Activated T-cell treated with anti-CD3 and anti-CD28 coated beads, Interleukin-2, amount 50 U/mL, for 4 hours (primary cell): ENCODE results near the gene EI24. TPM values are rescaled to one million over a fixed set of nuclear protein-coding genes. Genes with fewer than 3 reads are reported as not detected.
"Not testable (repeated sequence)": the region's sequence is repeated elsewhere in the genome, so short reads cannot be mapped to it uniquely, and the experiment has no call there.

Experiments used
- ATAC-seq, 2 donors: fragments of 200-7000 bp; cut with Tn5 transposase; one replicate each; pipeline ENCODE4 v1.10.0; 2021
- DNase-seq: peaks from one replicate; pipeline ENCODE4 v3.0.0-alpha.2; 2020
- H3K27me3 Mint-ChIP-seq: one replicate; pipeline ENCODE4 v1.8.0; 2021; ENCODE audit warnings: low read depth, mixed read lengths
- H3K36me3 Mint-ChIP-seq: one replicate; pipeline ENCODE4 v1.8.0; 2022; ENCODE audit warnings: mixed read lengths; ENCODE audit not compliant: insufficient read depth
- H3K4me1 Mint-ChIP-seq: one replicate; pipeline ENCODE4 v1.8.0; 2021; ENCODE audit warnings: low read depth, mixed read lengths
- H3K4me3 Mint-ChIP-seq: one replicate; pipeline ENCODE4 v1.8.0; 2021; ENCODE audit warnings: mild to moderate bottlenecking, moderate library complexity, mixed read lengths
- H3K9me3 Mint-ChIP-seq: one replicate; pipeline ENCODE4 v1.8.0; 2021; ENCODE audit warnings: mixed read lengths
- total RNA-seq, 3 donors: library from RNA; stranded (reverse); gene quantifications; one replicate each; pipeline ENCODE4 v1.2.1, GENCODE V29; 2021

EI24 gene
- total RNA-seq, result 10 to 100 TPM; 53.8 to 61.9 (median 57.2) TPM

DNA sequence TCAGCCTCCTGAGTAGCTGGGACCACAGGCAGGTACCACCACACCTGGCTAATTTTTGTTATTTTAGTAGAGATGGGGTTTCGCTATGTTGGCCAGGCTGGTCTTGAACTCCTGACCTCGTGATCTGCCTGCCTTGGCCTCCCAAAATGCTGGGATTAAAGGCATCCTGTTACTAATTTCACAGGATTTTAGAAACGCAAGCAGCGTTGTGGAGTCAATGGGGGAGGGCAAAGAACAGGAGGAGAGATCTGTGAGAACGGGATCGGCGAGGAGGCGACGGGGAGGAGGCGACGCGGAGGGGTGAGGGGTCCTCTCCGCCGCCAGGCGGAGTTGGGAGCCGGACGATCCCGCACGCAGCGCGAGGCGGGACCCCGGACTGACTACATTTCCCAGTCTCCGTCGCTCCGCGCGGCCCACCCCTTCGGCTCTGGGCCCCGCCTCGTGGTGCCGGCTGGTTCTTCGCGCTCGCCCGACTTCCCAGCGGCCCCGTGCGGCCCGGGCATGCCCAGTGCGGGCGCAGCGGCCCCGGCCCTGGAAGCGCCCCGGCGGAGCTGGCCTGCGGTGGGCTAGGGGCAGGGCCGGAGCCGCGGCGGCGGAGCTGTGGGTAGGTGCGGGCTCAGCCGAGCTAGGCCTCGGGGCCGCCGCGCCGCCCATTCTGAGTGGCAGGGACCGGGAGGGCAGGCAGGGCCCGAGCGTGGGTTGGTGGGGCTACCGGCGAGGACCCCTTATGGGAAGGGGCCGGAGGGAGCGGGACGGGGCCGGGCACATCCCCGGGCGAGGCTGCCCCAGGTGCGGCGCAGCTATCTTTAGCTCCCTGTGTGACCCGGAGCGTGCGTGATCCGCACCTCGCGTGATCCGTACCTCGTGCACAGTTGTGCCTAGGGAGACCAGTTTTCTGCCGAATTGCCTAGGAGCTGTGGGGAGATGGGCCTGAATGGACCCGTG is at the start of gene EI24:
Gene EI24, plus strand, starts transcription at position 508 of the 945 bp plus-strand sequence. CDS start 3,051 bp downstream, outside the sequence.
- H3K36me3 Mint-ChIP-seq, result peaks cover 16% of the 10 kb centered on the region
- H3K9me3 Mint-ChIP-seq, result no peaks in the 10 kb centered on the region
- H3K4me3 Mint-ChIP-seq, result peak within 1 kb of the TSS; percentile 91
- DNase-seq (peak; percentile 86), ATAC-seq (peak; percentile 97 to 98)
- peaks cover 22% of the 10 kb centered on the region for H3K4me1 Mint-ChIP-seq
- H3K27me3 Mint-ChIP-seq, result no peaks in the 10 kb centered on the region

GRCh38 chr11:125519860-125520834 is 49.1 kb upstream of the EI24 start:
- no peak for ATAC-seq
- no peak for DNase-seq
- H3K4me3 Mint-ChIP-seq, result no peak overlapping the region
- H3K4me1 Mint-ChIP-seq, result peaks cover 10% of the 10 kb centered on the region
- peaks cover under 1% of the 10 kb centered on the region for H3K36me3 Mint-ChIP-seq
- H3K9me3 Mint-ChIP-seq, result peaks cover 4% of the 10 kb centered on the region
- no peaks in the 10 kb centered on the region for H3K27me3 Mint-ChIP-seq

DNA sequence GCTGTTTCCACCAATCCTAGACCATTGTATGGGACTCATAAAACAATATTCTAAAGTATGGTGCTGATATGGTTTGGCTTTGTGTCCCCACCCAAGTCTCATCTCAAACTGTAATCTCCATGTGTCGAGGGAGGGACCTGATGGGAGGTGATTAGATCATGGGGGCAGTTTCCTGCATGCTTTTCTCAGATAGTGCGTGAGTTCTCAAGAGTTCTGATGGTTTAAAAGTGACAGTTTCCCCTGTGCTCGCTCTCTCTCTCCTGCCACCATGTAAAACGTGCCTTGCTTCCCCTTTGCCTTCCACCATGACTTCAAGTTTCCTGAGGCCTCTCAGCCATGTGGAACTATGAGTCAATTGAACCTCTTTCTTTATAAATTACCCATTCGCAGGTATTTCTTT is 44.0 kb upstream of the EI24 start:
- H3K36me3 Mint-ChIP-seq, result peaks cover 4% of the 10 kb centered on the region
- H3K9me3 Mint-ChIP-seq, result peaks cover 5% of the 10 kb centered on the region
- no peak overlapping the region for H3K4me3 Mint-ChIP-seq

DNA sequence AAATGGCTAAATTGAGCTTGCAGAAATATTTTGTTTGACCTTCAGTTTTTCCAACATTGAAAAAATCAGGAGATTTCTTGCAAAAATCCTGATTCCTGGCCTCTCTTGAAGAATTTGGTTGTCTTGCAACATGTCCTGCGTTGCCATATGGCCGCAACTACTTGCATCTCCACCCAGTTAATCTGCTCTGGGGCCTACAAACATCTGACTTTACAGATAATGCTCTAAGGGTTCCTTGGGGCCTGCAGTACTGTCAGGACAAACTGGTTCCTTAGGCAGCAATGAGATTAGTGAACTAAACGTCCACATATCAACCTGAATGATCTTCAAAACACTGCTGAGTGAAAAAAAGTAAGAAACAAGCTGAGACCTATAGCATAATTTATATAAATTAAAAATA is 36.6 kb upstream of the EI24 start:
- Mint-ChIP-seq H3K36me3 (no peaks in the 10 kb centered on the region), H3K4me3 (no peak overlapping the region), H3K27me3 (peaks cover 10% of the 10 kb centered on the region), H3K9me3 (no peaks in the 10 kb centered on the region), H3K4me1 (no peaks in the 10 kb centered on the region)
- ATAC-seq, result no peak
- DNase-seq, result no peak

More for the DNA sequence above, 44.0 kb upstream of the EI24 start:
- ATAC-seq (no peak), DNase-seq (no peak)
- no peaks in the 10 kb centered on the region for H3K4me1 Mint-ChIP-seq
- no peaks in the 10 kb centered on the region for H3K27me3 Mint-ChIP-seq

- Mint-ChIP-seq H3K9me3 (no peaks in the 10 kb centered on the region), H3K27me3 (peaks cover 10% of the 10 kb centered on the region), H3K4me1 (no peaks in the 10 kb centered on the region), H3K36me3 (no peaks in the 10 kb centered on the region), H3K4me3 (no peak overlapping the region)
- ATAC-seq (no peak), DNase-seq (no peak)
Measured at GRCh38 chr11:125535585-125535984, 33.7 kb upstream of the EI24 start.

GRCh38 chr11:125536834-125537233 is 32.4 kb upstream of the EI24 start:
- not testable (repeated sequence) for H3K27me3 Mint-ChIP-seq, H3K4me1 Mint-ChIP-seq, H3K4me3 Mint-ChIP-seq, H3K36me3 Mint-ChIP-seq, H3K9me3 Mint-ChIP-seq, ATAC-seq, DNase-seq

GRCh38 chr11:125542709-125543108 is 26.6 kb upstream of the EI24 start:
- Mint-ChIP-seq H3K4me3 (no peak overlapping the region), H3K27me3 (no peaks in the 10 kb centered on the region), H3K4me1 (no peaks in the 10 kb centered on the region), H3K9me3 (peaks cover 6% of the 10 kb centered on the region), H3K36me3 (no peaks in the 10 kb centered on the region)
- ATAC-seq, result no peak
- DNase-seq, result no peak

GRCh38 chr11:125550780-125551179 is 18.5 kb upstream of the EI24 start:
- DNase-seq (no peak), ATAC-seq (no peak)
- Mint-ChIP-seq H3K9me3 (peaks cover 34% of the 10 kb centered on the region), H3K36me3 (peaks cover 4% of the 10 kb centered on the region), H3K4me3 (no peak overlapping the region), H3K27me3 (no peaks in the 10 kb centered on the region), H3K4me1 (no peaks in the 10 kb centered on the region)

- no peak for ATAC-seq
- H3K27me3 Mint-ChIP-seq, result no peaks in the 10 kb centered on the region
- peaks cover 34% of the 10 kb centered on the region for H3K9me3 Mint-ChIP-seq
Measured at GRCh38 chr11:125551835-125552342, 17.4 kb upstream of the EI24 start.

GRCh38 chr11:125552927-125553326 is 16.4 kb upstream of the EI24 start:
- DNase-seq, result no peak
- ATAC-seq, result no peak
- Mint-ChIP-seq H3K36me3 (peaks cover 4% of the 10 kb centered on the region), H3K4me3 (no peak overlapping the region), H3K9me3 (peaks cover 34% of the 10 kb centered on the region), H3K4me1 (no peaks in the 10 kb centered on the region), H3K27me3 (no peaks in the 10 kb centered on the region)

More at GRCh38 chr11:125551835-125552342, 17.4 kb upstream of the EI24 start:
- no peak for DNase-seq
- Mint-ChIP-seq H3K4me3 (no peak overlapping the region), H3K36me3 (peaks cover 4% of the 10 kb centered on the region), H3K4me1 (no peaks in the 10 kb centered on the region)

DNA sequence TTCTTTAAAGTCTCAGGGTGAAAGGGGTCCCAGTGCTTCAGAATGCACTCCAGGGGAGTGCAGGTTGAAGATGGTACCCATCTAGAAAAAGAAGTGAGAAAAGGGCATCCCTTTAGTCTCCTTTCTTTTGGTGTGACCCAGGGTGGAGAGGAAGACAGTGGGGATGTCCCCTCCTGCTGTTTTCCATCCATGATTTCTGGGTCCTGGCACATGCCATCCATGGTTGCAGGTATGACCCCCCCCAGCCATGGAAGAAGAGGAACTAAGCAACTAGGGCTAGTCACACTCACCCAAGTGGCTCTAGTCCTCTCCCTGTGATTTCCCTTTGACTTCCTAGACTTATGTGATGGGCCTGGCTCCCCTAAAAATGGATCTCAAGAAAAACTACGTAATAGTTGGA is 15.9 kb upstream of the EI24 start:
- Mint-ChIP-seq H3K9me3 (peaks cover 34% of the 10 kb centered on the region), H3K4me1 (no peaks in the 10 kb centered on the region), H3K36me3 (peaks cover 4% of the 10 kb centered on the region), H3K4me3 (no peak overlapping the region), H3K27me3 (peaks cover 2% of the 10 kb centered on the region)
- ATAC-seq (no peak), DNase-seq (no peak)

GRCh38 chr11:125554038-125554437 is 15.2 kb upstream of the EI24 start:
- Mint-ChIP-seq H3K9me3 (peaks cover 34% of the 10 kb centered on the region), H3K4me1 (no peaks in the 10 kb centered on the region), H3K27me3 (peaks cover 2% of the 10 kb centered on the region), H3K4me3 (no peak overlapping the region), H3K36me3 (peaks cover 4% of the 10 kb centered on the region)
- DNase-seq (no peak), ATAC-seq (no peak)

GRCh38 chr11:125559888-125560287 is 9.4 kb upstream of the EI24 start:
- Mint-ChIP-seq H3K4me1 (no peaks in the 10 kb centered on the region), H3K27me3 (peaks cover 2% of the 10 kb centered on the region), H3K9me3 (no peaks in the 10 kb centered on the region), H3K4me3 (no peak overlapping the region), H3K36me3 (no peaks in the 10 kb centered on the region)
- ATAC-seq (no peak), DNase-seq (no peak)

- no peak for DNase-seq
- ATAC-seq, result no peak
- H3K9me3 Mint-ChIP-seq, result no peaks in the 10 kb centered on the region
- no peaks in the 10 kb centered on the region for H3K4me1 Mint-ChIP-seq
- H3K36me3 Mint-ChIP-seq, result no peaks in the 10 kb centered on the region
- no peak overlapping the region for H3K4me3 Mint-ChIP-seq
- H3K27me3 Mint-ChIP-seq, result peaks cover 2% of the 10 kb centered on the region
Measured at GRCh38 chr11:125561924-125562323, 7.4 kb upstream of the EI24 start.
